SKM-1 (cell line): ENCODE data around the gene NANOS1.

Experiments used
- DNase-seq: peaks from one replicate; lab custom pipeline; 2025; ENCODE audit not compliant: unreplicated experiment; lab: John Stamatoyannopoulos, UW

The NANOS1 gene

DNA sequence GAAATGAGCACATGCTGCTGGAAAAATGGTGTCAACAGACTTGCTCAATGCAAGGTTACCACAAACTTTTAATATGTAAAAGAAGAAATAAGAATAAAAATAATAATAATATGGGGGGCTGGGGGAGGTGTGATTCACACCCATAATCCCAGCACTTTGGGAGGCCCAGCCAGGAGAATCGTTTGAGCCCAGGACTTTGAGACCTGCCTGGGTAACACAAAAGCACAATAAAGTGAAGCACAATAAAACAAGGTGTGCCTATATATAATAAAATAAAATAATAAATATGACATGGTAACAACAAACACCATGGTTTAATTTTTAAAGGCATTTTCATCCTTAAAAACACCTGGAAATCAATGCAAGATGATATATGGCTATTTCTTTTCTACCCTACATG lies 26.0 kb downstream of the NANOS1 start:
- DNase-seq: no peak

DNA sequence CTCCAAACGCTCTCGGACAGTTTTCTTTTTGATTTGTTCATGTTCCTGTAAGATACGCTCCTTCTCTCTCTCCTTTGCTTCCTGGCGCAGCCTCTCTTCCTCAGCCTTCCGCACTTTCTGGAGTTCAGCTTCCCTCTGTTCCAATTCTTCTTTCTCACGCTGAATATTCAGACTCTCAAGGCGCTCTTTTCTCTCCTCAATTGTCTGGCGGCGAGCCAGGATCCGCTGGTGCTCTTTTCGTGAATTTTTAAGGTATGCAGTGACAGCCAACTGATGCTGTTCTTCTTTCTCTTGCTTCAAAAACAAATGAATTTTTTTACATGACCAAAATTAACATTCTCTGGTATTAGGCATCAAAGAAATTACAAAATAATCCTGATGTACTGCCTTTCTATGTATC lies 28.5 kb downstream of the NANOS1 start:
- DNase-seq: no peak

DNA sequence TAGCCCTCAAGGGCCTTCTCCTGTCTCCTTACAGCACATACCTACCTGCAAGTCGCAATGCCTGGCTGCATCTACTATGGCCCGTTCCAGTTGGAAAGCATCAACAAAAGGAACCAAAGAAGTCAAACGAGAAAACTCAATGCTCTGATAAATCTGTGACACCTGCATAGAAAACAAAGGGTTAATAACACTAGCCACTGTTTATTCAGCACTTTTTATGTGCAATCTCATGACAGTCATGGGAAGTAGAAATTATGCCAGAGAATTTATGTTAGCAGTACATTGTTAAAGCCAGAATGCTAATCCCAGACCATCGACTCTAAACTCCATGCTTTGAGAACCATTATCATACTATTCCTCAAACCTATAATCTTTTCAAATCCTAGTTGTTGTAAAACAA lies 30.0 kb downstream of the NANOS1 start:
- no peak for DNase-seq

DNA sequence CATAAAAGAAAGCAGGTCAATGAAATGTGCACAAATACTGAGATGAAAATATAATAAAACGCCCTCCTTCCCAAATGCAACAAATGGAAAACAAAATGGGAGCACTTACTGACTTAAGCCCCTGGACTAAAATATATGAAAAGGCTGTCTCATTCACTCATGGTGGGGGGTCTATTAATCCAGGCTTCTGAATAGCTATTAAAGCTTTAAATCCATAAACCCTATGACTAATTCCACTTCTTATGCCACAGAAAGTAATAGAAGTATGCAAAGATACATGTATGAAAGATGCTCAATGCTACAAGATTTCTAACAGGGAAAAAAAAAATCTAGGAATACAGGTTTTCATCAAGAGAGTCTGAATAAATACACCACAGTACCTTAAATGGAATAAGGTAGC lies 30.6 kb downstream of the NANOS1 start:
- DNase-seq: no peak

DNA sequence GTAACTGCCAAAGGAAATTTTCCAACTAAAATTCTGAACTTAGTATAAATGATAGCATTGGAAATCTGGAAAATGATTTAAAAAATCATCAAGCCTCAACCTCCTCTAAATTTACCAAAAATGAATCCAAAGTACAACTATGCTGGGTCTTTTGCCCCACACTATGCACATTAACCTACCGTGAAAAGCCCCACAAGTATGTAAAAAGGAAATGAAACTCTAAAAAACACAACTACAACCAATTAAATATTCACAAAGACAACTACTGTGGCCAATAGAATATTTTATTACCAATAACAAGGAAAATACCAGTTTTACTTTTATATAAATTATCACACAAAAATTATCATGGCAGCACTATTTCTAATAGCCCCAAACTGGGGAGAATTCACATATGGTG lies 31.8 kb downstream of the NANOS1 start:
- no peak for DNase-seq

DNA sequence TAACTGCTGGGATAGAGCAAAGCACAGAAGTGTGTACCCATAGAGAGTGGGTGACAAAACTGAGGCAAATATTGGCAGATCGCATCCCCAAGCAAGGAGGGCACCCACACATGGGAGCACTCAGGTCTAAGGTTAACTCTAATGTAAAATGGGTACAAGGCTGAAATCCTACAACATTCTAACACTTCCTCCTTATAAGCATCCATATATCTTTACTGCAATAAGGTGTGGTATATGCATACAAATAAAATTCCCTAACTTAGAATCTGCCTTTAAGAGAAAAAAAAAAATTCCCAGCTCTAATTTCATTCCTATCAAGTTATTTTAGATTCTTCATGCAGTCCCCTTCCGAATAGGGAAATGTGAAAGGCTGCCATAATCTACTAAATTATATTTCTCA lies 32.4 kb downstream of the NANOS1 start:
- no peak for DNase-seq

DNA sequence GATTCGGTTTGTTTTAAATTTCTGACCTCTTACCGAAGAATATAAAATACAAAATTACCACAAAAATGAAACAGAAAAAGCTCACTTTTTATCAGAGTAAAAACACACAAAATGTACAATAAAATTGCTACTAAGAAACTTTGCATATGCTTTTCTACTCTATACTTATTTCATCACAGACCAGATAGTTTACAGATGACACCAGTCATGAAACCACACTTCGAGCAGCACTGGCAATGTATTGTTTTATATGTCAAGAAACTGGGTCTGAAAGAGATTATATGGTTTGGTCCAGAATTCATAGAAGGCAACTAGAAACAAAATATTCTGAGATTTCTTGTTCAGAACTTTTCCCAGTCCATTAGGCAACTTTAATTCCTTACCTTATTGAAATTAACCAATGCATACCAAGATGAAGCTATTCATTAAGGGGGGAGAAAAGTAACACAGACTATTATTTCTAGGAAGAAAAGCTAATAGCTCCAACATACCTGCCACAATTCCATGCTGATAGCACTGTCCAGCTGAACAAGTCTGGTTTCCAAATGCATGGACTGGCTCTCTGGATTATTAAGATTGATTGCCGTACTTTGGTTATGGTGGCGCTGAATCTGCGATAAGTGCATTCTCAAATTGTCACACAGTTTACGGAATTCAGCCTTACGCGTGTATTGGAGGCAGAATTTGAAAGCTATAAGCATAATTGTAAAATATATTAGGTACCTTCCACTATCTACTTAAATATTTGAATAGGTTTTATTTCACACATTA lies 41.1 kb downstream of the NANOS1 start:
- DNase-seq: no peak

DNA sequence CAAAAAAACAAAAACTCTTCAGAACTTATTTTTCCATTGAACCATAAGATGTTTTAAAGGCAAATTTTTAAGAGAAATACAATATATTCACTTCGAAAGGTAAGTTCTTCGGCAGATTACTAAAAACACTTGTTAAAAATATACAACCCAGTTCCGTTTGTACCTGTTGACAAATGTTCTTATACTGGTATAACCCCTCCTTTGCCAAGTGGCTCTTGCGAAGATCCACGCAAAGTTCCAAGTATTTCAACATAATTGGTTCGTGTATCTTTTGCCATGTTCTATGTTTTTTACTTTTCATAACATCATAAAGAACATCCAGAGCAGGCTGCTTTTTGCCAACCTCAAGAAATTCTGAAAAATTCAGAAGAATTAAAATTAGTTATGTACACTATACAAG lies 44.1 kb downstream of the NANOS1 start:
- DNase-seq: no peak

DNA sequence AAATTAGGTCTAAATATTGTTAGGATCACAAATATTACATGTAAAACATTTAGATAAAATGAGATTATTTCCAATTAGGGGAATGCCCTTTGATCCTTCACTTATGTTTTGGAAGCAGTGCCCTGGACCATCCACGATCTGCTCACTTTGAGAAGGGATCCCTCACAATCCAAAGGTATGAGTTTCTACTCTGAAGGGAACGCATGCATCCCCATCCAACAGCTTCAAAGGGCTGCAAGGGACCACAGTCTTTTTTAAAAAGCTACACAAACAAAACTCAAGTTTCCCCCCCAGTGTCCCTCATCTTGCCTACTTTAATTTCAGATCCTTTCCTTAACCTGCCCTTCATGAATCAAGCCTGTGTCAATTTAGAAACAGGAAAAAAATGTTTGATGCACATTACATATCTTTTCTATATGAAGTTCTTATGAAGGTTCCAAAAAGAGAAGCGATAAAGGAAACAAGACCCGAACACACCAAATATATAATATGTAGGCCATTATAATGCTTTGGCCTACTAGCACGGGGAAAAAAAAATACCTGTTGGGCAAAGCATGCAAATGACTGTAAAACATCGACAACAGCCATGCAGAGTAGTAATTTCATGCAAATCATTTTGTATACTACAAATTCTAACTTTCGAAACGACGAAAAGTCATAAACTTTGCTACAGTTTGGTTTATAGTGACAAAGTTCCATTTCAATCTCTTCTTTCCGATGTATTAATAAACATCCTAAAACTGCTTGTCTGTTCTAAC lies 49.1 kb downstream of the NANOS1 start:
- DNase-seq: no peak

DNA sequence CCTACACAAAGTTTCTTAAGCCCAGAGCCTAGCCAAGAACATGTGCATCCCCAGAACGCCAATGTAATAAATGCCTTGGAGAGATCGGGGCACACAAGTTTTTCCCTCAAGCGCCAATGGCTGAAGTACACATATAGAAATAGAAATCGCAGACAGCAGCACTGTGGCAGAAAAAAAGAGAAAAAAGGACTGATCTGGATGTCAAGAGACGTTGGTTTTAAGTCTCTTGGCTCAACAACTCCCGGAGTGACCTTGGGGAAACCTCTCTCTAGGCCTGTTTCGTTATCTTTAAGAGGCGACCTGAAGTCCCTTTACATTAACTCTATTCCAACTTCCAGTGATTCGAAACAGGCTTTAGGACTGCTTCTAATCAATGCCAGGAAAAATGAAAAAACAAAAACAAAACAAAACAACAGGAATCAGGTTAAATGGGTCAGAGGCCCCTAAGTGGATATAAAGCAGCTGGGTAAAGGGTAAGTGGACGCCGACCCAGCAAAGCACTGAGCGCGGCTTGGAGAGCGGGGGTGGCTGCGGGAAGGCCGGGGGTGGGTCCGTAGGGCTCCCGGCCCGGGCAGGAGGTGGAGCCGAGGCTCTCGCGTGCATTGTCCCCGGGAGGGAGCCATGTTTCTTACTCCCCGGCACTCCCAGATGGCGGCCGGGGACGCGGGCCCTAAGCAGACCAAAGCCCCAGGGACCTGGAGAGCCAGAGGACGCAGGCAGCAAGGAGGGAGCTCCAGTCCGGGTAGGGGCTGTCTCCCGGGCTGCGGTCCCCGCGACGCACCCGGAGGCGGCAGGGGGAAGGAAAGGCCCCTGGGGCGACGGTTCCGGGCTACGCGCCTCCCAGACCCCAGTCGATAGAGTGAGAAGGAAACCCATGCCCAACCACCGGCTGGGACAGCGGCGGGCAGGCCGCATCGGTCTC lies 50.3 kb downstream of the NANOS1 start:
- DNase-seq: no peak

DNA sequence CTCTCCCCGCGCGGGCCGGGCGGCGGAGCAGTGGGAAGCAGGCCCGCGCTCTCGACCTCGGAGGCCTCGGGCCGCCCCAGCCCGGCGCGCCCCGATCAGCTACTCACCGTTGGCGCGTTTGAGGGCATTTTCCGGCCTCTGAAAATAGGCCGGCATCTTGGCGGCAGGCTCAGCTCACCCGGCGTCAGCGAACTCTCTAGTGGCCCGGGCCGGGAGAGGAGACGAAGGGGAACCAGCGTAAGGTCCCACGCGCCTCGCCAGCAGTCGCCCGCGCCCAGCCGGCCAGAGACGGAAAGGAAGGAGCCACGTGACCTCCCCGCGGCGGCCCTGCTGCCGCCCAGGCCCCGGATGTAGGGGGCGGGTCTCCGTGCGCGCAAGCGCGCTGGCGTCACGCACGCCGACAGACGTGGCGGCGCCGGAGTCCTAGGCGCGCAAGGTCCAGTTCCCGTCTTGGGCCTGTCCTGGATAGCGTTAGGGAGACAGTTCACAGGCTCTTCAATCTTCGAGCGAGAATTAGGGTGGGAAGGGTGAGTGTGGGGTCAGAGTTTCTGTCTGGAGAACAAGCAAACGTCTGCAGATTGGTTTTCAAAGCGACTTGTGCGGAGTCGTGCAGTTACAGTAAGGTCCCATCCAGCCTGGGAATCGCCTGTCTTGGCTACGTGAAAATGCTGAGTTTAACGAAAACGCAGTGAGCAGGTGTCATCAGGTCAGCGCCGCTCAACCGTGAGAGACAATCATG lies 51.2 kb downstream of the NANOS1 start, which contains the start of gene EIF3A:
Gene EIF3A, minus strand, starts transcription at position 297 of the 739 bp plus-strand sequence. Its CDS starts 141 bp downstream, at position 156.
- peak; percentile 76 for DNase-seq
